Colonic mucosa (tissue), 4 donors: ENCODE measurements around the gene COMMD3. TPM values are rescaled to one million over a fixed set of nuclear protein-coding genes. Genes with fewer than 3 reads are reported as not detected.

Source experiments
- DNase-seq: peaks from one replicate; pipeline ENCODE4 v3.0.0-alpha.2; 2020
- H3K27ac ChIP-seq: fragments of 200-600 bp; one replicate; pipeline ENCODE4 v1.8.0; 2021
- H3K27me3 ChIP-seq: fragments of 200-600 bp; one replicate; pipeline ENCODE4 v1.8.0; 2021
- H3K36me3 ChIP-seq: fragments of 200-600 bp; one replicate; pipeline ENCODE4 v1.8.0; 2021
- H3K4me1 ChIP-seq: fragments of 200-600 bp; one replicate; pipeline ENCODE4 v1.8.0; 2021; ENCODE audit warnings: mild to moderate bottlenecking
- H3K4me3 ChIP-seq: fragments of 200-600 bp; one replicate; pipeline ENCODE4 v1.8.0; 2021
- H3K9ac ChIP-seq, 2 donors: one replicate each; pipeline ENCODE4 v1.7.0; 2013; ENCODE audit warnings: control low read depth in 2 of 2, low read depth in 2 of 2, low read length in 2 of 2
- H3K9me3 ChIP-seq: fragments of 200-600 bp; one replicate; pipeline ENCODE4 v1.8.0; 2021
- CTCF ChIP-seq: fragments of 200-600 bp; IDR thresholded peaks from one replicate; pipeline ENCODE4 v1.8.0; 2022; ENCODE audit warnings: antibody characterized with exemption, mild to moderate bottlenecking
- intact Hi-C: fragments of 100-400 bp; cut with DNase I; formaldehyde crosslinking; loops from one replicate; pipeline ENCODE4 v1.14.1; 2022
- total RNA-seq, 2 donors: library from RNA; stranded (reverse); fragmentation: NEBNext Ultra II Directional in 1 of 2; extraction: Animal tissue kit (Norgen Biotek cat#: 25700) in 1 of 2; gene quantifications; one replicate each; pipeline ENCODE4 v1.2.1, GENCODE V29; 2021
- donor health status: healthy.
- donor health status: DM: no; HTN: no; CAD: no.
- donor health status: DM: no; HTN: no; CAD: no.

Gene COMMD3
- total RNA-seq, 2 donors from 2014 or later, result 41.3 to 45.7 TPM

GRCh38 chr10:22319980-22320558 lies 3.9 kb downstream of the COMMD3 start:
- peaks cover 10% of the 10 kb centered on the region for H3K27me3 ChIP-seq
- H3K27ac ChIP-seq, result peak overlapping the region; percentile 19
- DNase-seq, result no peak
- H3K9me3 ChIP-seq, result no peaks in the 10 kb centered on the region
- H3K36me3 ChIP-seq, result no peaks in the 10 kb centered on the region
- no peak for TF ChIP-seq CTCF
- H3K4me1 ChIP-seq, result no peaks in the 10 kb centered on the region
- H3K4me3 ChIP-seq, result peak overlapping the region; percentile 18
- peak overlapping the region; percentile 52 to 74 for H3K9ac ChIP-seq
- intact Hi-C loops, result loop anchor here (10.0 kb wide), 1 partner anchor 795 kb away; the partner anchor contains the start of gene SKIDA1

GRCh38 chr10:22320591-22321155 lies 4.5 kb downstream of the COMMD3 start, which contains the start of gene BMI1:
TSS of gene BMI1 (plus strand) at chr10:22321099. CDS start at chr10:22326450, 5,351 bp downstream.
- intact Hi-C loops, result loop anchor here (10.0 kb wide), 1 partner anchor 796 kb away; the partner anchor contains the start of gene SKIDA1
- peak within 1 kb of the TSS; percentile 79 to 91 for H3K9ac ChIP-seq
- no peaks in the 10 kb centered on the region for H3K4me1 ChIP-seq
- TF ChIP-seq CTCF, result no peak
- DNase-seq, result peak; percentile 81
- H3K9me3 ChIP-seq, result no peaks in the 10 kb centered on the region
- peak within 1 kb of the TSS; percentile 84 for H3K27ac ChIP-seq
- no peaks in the 10 kb centered on the region for H3K36me3 ChIP-seq
- H3K4me3 ChIP-seq, result peak within 1 kb of the TSS; percentile 66
- H3K27me3 ChIP-seq, result peaks cover 10% of the 10 kb centered on the region

GRCh38 chr10:22321156-22321923 lies 5.2 kb downstream of the COMMD3 start:
- H3K27me3 ChIP-seq, result peaks cover 10% of the 10 kb centered on the region
- no peak for DNase-seq
- peak overlapping the region; percentile 66 for H3K4me3 ChIP-seq
- no peaks in the 10 kb centered on the region for H3K4me1 ChIP-seq
- TF ChIP-seq CTCF, result no peak
- H3K9me3 ChIP-seq, result no peaks in the 10 kb centered on the region
- peak overlapping the region; percentile 84 for H3K27ac ChIP-seq
- peak overlapping the region; percentile 63 to 91 for H3K9ac ChIP-seq
- H3K36me3 ChIP-seq, result no peaks in the 10 kb centered on the region
- intact Hi-C loops, result loop anchor here (10.0 kb wide), 1 partner anchor 797 kb away; the partner anchor contains the start of gene SKIDA1

GRCh38 chr10:22321924-22322640 lies 5.9 kb downstream of the COMMD3 start:
- Histone ChIP-seq H3K27me3 (peaks cover 10% of the 10 kb centered on the region), H3K9ac (peak overlapping the region; percentile 61 to 79), H3K4me1 (no peaks in the 10 kb centered on the region), H3K27ac (no peak overlapping the region), H3K9me3 (no peaks in the 10 kb centered on the region), H3K4me3 (peak overlapping the region; percentile 48), H3K36me3 (no peaks in the 10 kb centered on the region)
- intact Hi-C loops, result loop anchor here (10.0 kb wide), 1 partner anchor 797 kb away; the partner anchor contains the start of gene SKIDA1
- TF ChIP-seq CTCF, result no peak
- peak; percentile 34 for DNase-seq

- Histone ChIP-seq H3K27me3 (peaks cover 10% of the 10 kb centered on the region), H3K9ac (peak overlapping the region in 1 of 2 donors; percentile 79), H3K9me3 (no peaks in the 10 kb centered on the region), H3K4me1 (no peaks in the 10 kb centered on the region), H3K27ac (no peak overlapping the region), H3K4me3 (peak overlapping the region; percentile 48), H3K36me3 (no peaks in the 10 kb centered on the region)
- intact Hi-C loops, result loop anchor here (10.0 kb wide), 1 partner anchor 798 kb away; the partner anchor contains the start of gene SKIDA1
- no peak for TF ChIP-seq CTCF
- no peak for DNase-seq
These were observed 6.5 kb downstream of the COMMD3 start for GRCh38 chr10:22322641-22323160.
